Measurements from ENCODE around the gene PRKCE.

- TF ChIP-seq CTCF (conservative IDR thresholded peaks at IDR 0.05; ENCODE audit: low read length) (no peak), EZH2phosphoT487 (IDR thresholded peaks at IDR 0.05; ENCODE audit: borderline replicate concordance, low read depth, low read length) (no peak)
These were observed 342.6 kb downstream of the PRKCE start for GRCh38 chr2:45994060-45994459.

Measured in OCI-LY7 (cell line).